ENCODE data around the gene HNMT.

Gene HNMT

GRCh38 chr2:138016351-138017087, 52.2 kb downstream of the HNMT start (continued):
- no peak for TF ChIP-seq INSM2 (tag by site-specific recombination; IDR thresholded peaks at IDR 0.05)
- no peak for TF ChIP-seq EGR2 (tag by site-specific recombination; IDR thresholded peaks at IDR 0.05; ENCODE audit: low read depth)
- no peak for TF ChIP-seq ZNF621 (tag by site-specific recombination; IDR thresholded peaks at IDR 0.05)

- CTCF ChIA-PET = interaction anchor here (1.5 kb wide), 1 partner anchor 73 kb away, joined by 4 read pairs; no protein-coding TSS in a partner anchor
- TF ChIP-seq ZNF707 (tag by site-specific recombination; IDR thresholded peaks at IDR 0.05) (no peak), ZNF558 (tag by site-specific recombination; IDR thresholded peaks at IDR 0.05) (no peak), ZNF473 (tag by site-specific recombination; IDR thresholded peaks at IDR 0.05) (no peak), ZEB2 (tag by site-specific recombination; IDR thresholded peaks at IDR 0.05) (no peak), ZBTB7A (tag by site-specific recombination; IDR thresholded peaks at IDR 0.05; ENCODE audit: low read depth) (no peak), ZNF561 (tag by site-specific recombination; IDR thresholded peaks at IDR 0.05; ENCODE audit: borderline replicate concordance) (no peak), KLF8 (tag by site-specific recombination; IDR thresholded peaks at IDR 0.05) (no peak), ZNF202 (tag by site-specific recombination; IDR thresholded peaks at IDR 0.05; ENCODE audit: borderline replicate concordance) (no peak), ZNF394 (tag by site-specific recombination; IDR thresholded peaks at IDR 0.05; ENCODE audit: borderline replicate concordance) (no peak), SETDB1 (IDR thresholded peaks at IDR 0.05; ENCODE audit: insufficient read length, low read length) (no peak)
- Histone ChIP-seq H3K27ac (ENCODE audit: extremely low read depth, low read depth, low read length) (no peak overlapping the region), H3K4me1 (ENCODE audit: control insufficient read depth, insufficient read depth, low read length) (no peaks in the 10 kb centered on the region), H3K36me3 (ENCODE audit: control insufficient read depth in 2 of 2, insufficient read depth in 1 of 2, low read length in 2 of 2) (no peaks in the 10 kb centered on the region), H3K4me3 (ENCODE audit: low read depth, low read length) (no peak overlapping the region), H3K9me3 (ENCODE audit: control insufficient read depth, insufficient read depth, low read depth, low read length) (no peaks in the 10 kb centered on the region)
- POLR2A ChIA-PET = no interaction called here
Measured at GRCh38 chr2:138017824-138018223, 53.6 kb downstream of the HNMT start.

GRCh38 chr2:138018866-138019688, 54.8 kb downstream of the HNMT start:
- Histone ChIP-seq H3K27ac (ENCODE audit: extremely low read depth, low read depth, low read length) (no peak overlapping the region), H3K4me3 (ENCODE audit: low read depth, low read length) (no peak overlapping the region), H3K4me1 (ENCODE audit: control insufficient read depth, insufficient read depth, low read length) (no peaks in the 10 kb centered on the region), H3K36me3 (ENCODE audit: control insufficient read depth in 2 of 2, insufficient read depth in 1 of 2, low read length in 2 of 2) (no peaks in the 10 kb centered on the region), H3K9me3 (ENCODE audit: control insufficient read depth, insufficient read depth, low read depth, low read length) (no peaks in the 10 kb centered on the region)
- TF ChIP-seq MEIS1 (CRISPR knock-in tag; IDR thresholded peaks at IDR 0.05; ENCODE audit: borderline replicate concordance) (no peak), ZNF366 (tag by site-specific recombination; conservative IDR thresholded peaks at IDR 0.05) (no peak), ZNF571 (tag by site-specific recombination; IDR thresholded peaks at IDR 0.05) (no peak), ZNF488 (tag by site-specific recombination; IDR thresholded peaks at IDR 0.05) (no peak), SALL2 (tag by site-specific recombination; IDR thresholded peaks at IDR 0.05; ENCODE audit: borderline replicate concordance) (no peak), TRIM28 (IDR thresholded peaks at IDR 0.05; ENCODE audit: borderline replicate concordance, low read length) (no peak), ZSCAN16 (tag by site-specific recombination; IDR thresholded peaks at IDR 0.05) (no peak), ZNF791 (tag by site-specific recombination; IDR thresholded peaks at IDR 0.05) (no peak), INSM2 (tag by site-specific recombination; IDR thresholded peaks at IDR 0.05) (no peak), ZNF324 (tag by site-specific recombination; IDR thresholded peaks at IDR 0.05) (no peak), ZNF174 (tag by site-specific recombination; IDR thresholded peaks at IDR 0.05) (no peak), SP7 (tag by site-specific recombination; IDR thresholded peaks at IDR 0.05) (no peak)
- ChIA-PET CTCF (interaction anchor here (1.2 to 1.5 kb wide), 2 partner anchors 69 to 71 kb away, joined by 4 read pairs; no protein-coding TSS in a partner anchor), POLR2A (no interaction called here)
